Neural progenitor cell (in vitro differentiated cells): Measurements from ENCODE around the gene TRAM2. TPM values are rescaled to one million over a fixed set of nuclear protein-coding genes. Genes with fewer than 3 reads are reported as not detected.

ENCODE experiments used
- DNase-seq: peaks from one replicate; pipeline ENCODE4 v3.0.0-alpha.2; 2016; ENCODE audit warnings: low spot score
- H2AFZ ChIP-seq: fragments of 200-600 bp; sonication (generic); replicated peaks from 2 replicates; pipeline ENCODE4 v1.6.1; 2016; ENCODE audit warnings: antibody characterized with exemption
- H3F3A ChIP-seq: fragments of 200-600 bp; sonication (generic); 2 replicates; pipeline ENCODE4 v1.6.1; 2016; ENCODE audit warnings: antibody characterized with exemption, low read depth
- H3K27ac ChIP-seq: fragments of 200-600 bp; sonication (generic); 2 replicates; pipeline ENCODE4 v1.5.1; 2016; ENCODE audit warnings: mild to moderate bottlenecking
- H3K27me3 ChIP-seq: fragments of 200-600 bp; sonication (generic); 2 replicates; pipeline ENCODE4 v1.6.1; 2016; ENCODE audit warnings: mild to moderate bottlenecking, moderate library complexity
- H3K36me3 ChIP-seq: fragments of 200-600 bp; sonication (generic); 2 replicates; pipeline ENCODE4 v1.5.1; 2016
- H3K4me1 ChIP-seq: fragments of 200-600 bp; sonication (generic); 2 replicates; pipeline ENCODE4 v1.6.1; 2016; ENCODE audit warnings: mixed run types
- H3K4me2 ChIP-seq: fragments of 200-600 bp; sonication (generic); 2 replicates; pipeline ENCODE4 v1.6.1; 2016
- H3K4me3 ChIP-seq: fragments of 200-600 bp; sonication (generic); 2 replicates; pipeline ENCODE4 v1.5.1; 2016
- H3K79me2 ChIP-seq: fragments of 200-600 bp; sonication (generic); 2 replicates; pipeline ENCODE4 v1.6.1; 2016; ENCODE audit warnings: low read depth
- H3K9ac ChIP-seq: fragments of 200-600 bp; sonication (generic); 2 replicates; pipeline ENCODE4 v1.6.1; 2016
- H3K9me3 ChIP-seq: fragments of 200-600 bp; sonication (generic); 2 replicates; pipeline ENCODE4 v1.5.1; 2016; ENCODE audit warnings: low read depth
- H4K20me1 ChIP-seq: fragments of 200-600 bp; sonication (generic); 2 replicates; pipeline ENCODE4 v1.6.1; 2016; ENCODE audit warnings: low read depth
- H3K27ac Mint-ChIP-seq: 3 replicates; pipeline ENCODE4 v1.8.0; 2021; ENCODE audit warnings: mixed read lengths
- H3K27me3 Mint-ChIP-seq: 2 replicates; pipeline ENCODE4 v1.8.0; 2022; ENCODE audit warnings: low read depth, mild to moderate bottlenecking, inconsistent platforms, moderate library complexity, mixed read lengths; ENCODE audit not compliant: insufficient read depth
- H3K36me3 Mint-ChIP-seq: 3 replicates; pipeline ENCODE4 v1.8.0; 2021; ENCODE audit warnings: mixed read lengths
- H3K4me1 Mint-ChIP-seq: 3 replicates; pipeline ENCODE4 v1.8.0; 2021; ENCODE audit warnings: mixed read lengths
- H3K4me3 Mint-ChIP-seq: 3 replicates; pipeline ENCODE4 v1.8.0; 2021; ENCODE audit warnings: mild to moderate bottlenecking, moderate library complexity, mixed read lengths
- H3K9me3 Mint-ChIP-seq: 3 replicates; pipeline ENCODE4 v1.8.0; 2020; ENCODE audit warnings: mixed read lengths
- EZH2 ChIP-seq: fragments of 200-600 bp; sonication (generic); IDR thresholded peaks from 2 replicates; pipeline ENCODE4 v1.6.1; 2017; ENCODE audit warnings: antibody characterized with exemption, mild to moderate bottlenecking, moderate library complexity
- EZH2phosphoT487 ChIP-seq: fragments of 200-600 bp; sonication (generic); IDR thresholded peaks from 2 replicates; pipeline ENCODE4 v1.6.1; 2017; ENCODE audit warnings: antibody characterized with exemption
- total RNA-seq: library from RNA; depleted of rRNA; stranded (reverse); fragments of >200 nt; gene quantifications from 2 replicates; pipeline ENCODE4 v1.2.3, GENCODE V29; 2015; ENCODE audit warnings: low replicate concordance
- TF ChIP-seq, protein P1 (sequence below): fragments of 200-600 bp; sonication (generic); IDR thresholded peaks from 2 replicates; pipeline ENCODE4 v1.5.1; 2017; ENCODE audit warnings: antibody characterized with exemption, mild to moderate bottlenecking

Gene TRAM2
- total RNA-seq, 1 donor from 2014 or later = 12.3 TPM

DNA sequence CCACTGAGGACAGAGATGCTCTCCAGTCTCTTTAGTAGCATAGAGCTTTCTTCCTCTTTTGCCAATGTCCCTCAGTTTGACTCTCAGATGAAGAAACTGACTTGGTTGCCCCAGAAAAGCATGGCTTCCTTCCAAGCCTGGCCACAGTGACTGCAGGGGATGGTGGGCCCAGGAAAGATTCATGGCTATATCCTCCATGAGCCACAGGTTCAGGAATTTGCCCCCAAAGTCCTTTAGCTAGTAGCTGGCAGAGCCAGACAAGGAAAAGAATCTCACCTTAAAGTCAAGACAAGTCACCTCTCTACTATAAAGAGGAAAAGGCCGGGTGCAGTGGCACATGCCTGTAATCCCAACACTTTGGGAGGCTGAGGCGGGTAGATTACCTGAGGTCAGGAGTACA, 43.4 kb downstream of the TRAM2 start:
- no peak for TF ChIP-seq EZH2
- TF ChIP-seq, protein P1, sequence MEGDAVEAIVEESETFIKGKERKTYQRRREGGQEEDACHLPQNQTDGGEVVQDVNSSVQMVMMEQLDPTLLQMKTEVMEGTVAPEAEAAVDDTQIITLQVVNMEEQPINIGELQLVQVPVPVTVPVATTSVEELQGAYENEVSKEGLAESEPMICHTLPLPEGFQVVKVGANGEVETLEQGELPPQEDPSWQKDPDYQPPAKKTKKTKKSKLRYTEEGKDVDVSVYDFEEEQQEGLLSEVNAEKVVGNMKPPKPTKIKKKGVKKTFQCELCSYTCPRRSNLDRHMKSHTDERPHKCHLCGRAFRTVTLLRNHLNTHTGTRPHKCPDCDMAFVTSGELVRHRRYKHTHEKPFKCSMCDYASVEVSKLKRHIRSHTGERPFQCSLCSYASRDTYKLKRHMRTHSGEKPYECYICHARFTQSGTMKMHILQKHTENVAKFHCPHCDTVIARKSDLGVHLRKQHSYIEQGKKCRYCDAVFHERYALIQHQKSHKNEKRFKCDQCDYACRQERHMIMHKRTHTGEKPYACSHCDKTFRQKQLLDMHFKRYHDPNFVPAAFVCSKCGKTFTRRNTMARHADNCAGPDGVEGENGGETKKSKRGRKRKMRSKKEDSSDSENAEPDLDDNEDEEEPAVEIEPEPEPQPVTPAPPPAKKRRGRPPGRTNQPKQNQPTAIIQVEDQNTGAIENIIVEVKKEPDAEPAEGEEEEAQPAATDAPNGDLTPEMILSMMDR = no peak
- TF ChIP-seq EZH2phosphoT487 = no peak
- Histone ChIP-seq H3K4me1 (peaks cover 10% of the 10 kb centered on the region), H2AFZ (no peak overlapping the region), H3F3A (no peaks in the 10 kb centered on the region), H3K9me3 (no peaks in the 10 kb centered on the region), H4K20me1 (no peaks in the 10 kb centered on the region), H3K4me3 (no peak overlapping the region), H3K9ac (no peak overlapping the region), H3K79me2 (no peaks in the 10 kb centered on the region), H3K4me2 (no peak overlapping the region), H3K27ac (no peak overlapping the region), H3K27me3 (no peaks in the 10 kb centered on the region), H3K36me3 (no peaks in the 10 kb centered on the region)
- peaks cover 12% of the 10 kb centered on the region for H3K4me1 Mint-ChIP-seq
- no peak for DNase-seq
- peaks cover 5% of the 10 kb centered on the region for H3K36me3 Mint-ChIP-seq
- H3K9me3 Mint-ChIP-seq = no peaks in the 10 kb centered on the region
- peaks cover 4% of the 10 kb centered on the region for H3K27me3 Mint-ChIP-seq
- no peak overlapping the region for H3K4me3 Mint-ChIP-seq
- H3K27ac Mint-ChIP-seq = no peak overlapping the region

DNA sequence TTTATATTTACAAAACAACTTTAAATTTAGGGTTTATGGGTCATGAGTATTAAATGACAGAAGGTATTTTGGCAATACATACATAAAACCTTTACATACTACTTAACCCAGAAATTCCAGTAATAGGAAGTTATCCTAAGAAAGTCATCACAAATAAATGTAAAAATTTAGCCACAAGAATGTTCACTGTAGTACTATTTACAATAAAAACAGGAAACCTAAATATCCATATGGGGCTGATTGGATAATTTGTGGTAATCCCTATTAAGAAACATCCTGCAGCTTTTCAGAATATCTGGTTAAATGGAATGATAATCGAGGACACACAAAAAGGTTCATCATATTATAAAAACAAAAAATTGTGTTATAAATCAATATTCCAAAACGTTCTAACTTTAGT, 44.4 kb downstream of the TRAM2 start:
- peaks cover 2% of the 10 kb centered on the region for H3K27me3 Mint-ChIP-seq
- peaks cover 5% of the 10 kb centered on the region for H3K36me3 Mint-ChIP-seq
- TF ChIP-seq, protein P1 = no peak
- TF ChIP-seq EZH2 (no peak), EZH2phosphoT487 (no peak)
- Histone ChIP-seq H3K27me3 (no peaks in the 10 kb centered on the region), H3K36me3 (no peaks in the 10 kb centered on the region), H3K27ac (no peak overlapping the region), H3K4me2 (no peak overlapping the region), H2AFZ (no peak overlapping the region), H3K4me1 (peaks cover 10% of the 10 kb centered on the region), H3K9me3 (no peaks in the 10 kb centered on the region), H3K9ac (no peak overlapping the region), H3K4me3 (no peak overlapping the region), H3K79me2 (no peaks in the 10 kb centered on the region), H3F3A (no peaks in the 10 kb centered on the region), H4K20me1 (no peaks in the 10 kb centered on the region)
- H3K27ac Mint-ChIP-seq = no peak overlapping the region
- H3K4me3 Mint-ChIP-seq = no peak overlapping the region
- H3K4me1 Mint-ChIP-seq = peaks cover 8% of the 10 kb centered on the region
- DNase-seq = no peak
- H3K9me3 Mint-ChIP-seq = no peaks in the 10 kb centered on the region

DNA sequence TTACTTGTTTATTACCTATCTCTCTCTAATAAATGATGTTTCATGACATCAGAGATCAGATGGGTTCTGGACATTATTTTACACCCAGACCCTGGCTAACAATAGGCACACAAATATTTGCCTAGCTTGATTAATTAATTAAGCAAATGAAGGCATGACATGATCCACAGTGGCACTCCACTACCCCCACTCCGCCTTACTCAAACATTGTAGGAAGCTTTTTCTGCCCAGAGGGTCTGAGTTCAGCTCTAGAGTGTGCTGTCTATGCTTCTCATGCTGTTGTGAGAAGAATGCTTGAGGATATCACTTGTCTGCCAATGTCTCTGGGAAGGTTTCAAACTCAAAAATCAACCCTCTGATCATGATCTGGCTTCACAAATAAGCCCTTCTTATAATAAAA, 45.0 kb downstream of the TRAM2 start:
- Mint-ChIP-seq H3K36me3 (peaks cover 5% of the 10 kb centered on the region), H3K4me1 (peaks cover 4% of the 10 kb centered on the region), H3K27ac (no peak overlapping the region), H3K4me3 (no peak overlapping the region), H3K27me3 (peaks cover 2% of the 10 kb centered on the region), H3K9me3 (no peaks in the 10 kb centered on the region)
- H3K9ac ChIP-seq = no peak overlapping the region
- H3K79me2 ChIP-seq = no peaks in the 10 kb centered on the region
- H3K9me3 ChIP-seq = no peaks in the 10 kb centered on the region
- H3K4me3 ChIP-seq = no peak overlapping the region
- peaks cover 10% of the 10 kb centered on the region for H3K4me1 ChIP-seq
- no peaks in the 10 kb centered on the region for H3K36me3 ChIP-seq
- TF ChIP-seq EZH2 (no peak), EZH2phosphoT487 (no peak)
- TF ChIP-seq, protein P1 = no peak
- no peak overlapping the region for H3K27ac ChIP-seq
- H4K20me1 ChIP-seq = no peaks in the 10 kb centered on the region
- no peak for DNase-seq
- no peak overlapping the region for H2AFZ ChIP-seq
- no peaks in the 10 kb centered on the region for H3F3A ChIP-seq
- H3K4me2 ChIP-seq = no peak overlapping the region
- H3K27me3 ChIP-seq = no peaks in the 10 kb centered on the region
